HepG2 (cell line): Measurements from ENCODE around the gene NEK8. TPM values are rescaled to one million over a fixed set of nuclear protein-coding genes. Genes with fewer than 3 reads are reported as not detected.

Experiments
- CREB3 ChIP-seq: sonication (generic); formaldehyde crosslinking; IDR thresholded peaks from 2 replicates; pipeline ENCODE4 v1.5.0; 2020; ENCODE audit warnings: missing genetic modification reagents
- DRAP1 ChIP-seq: IDR thresholded peaks from 2 replicates; pipeline ENCODE4 v1.6.1; 2016; ENCODE audit warnings: missing genetic modification reagents, missing compliant biosample characterization
- HCFC1 ChIP-seq: fragments of 150-350 bp; IDR thresholded peaks from 2 replicates; pipeline ENCODE4 v1.6.1; 2014; ENCODE audit warnings: low read depth, low read length
- HNF4G ChIP-seq, 2 experiments: sonication (generic) in 1 of 2; formaldehyde crosslinking in 1 of 2; IDR thresholded peaks; 2 replicates each; pipeline versions ENCODE4 v1.4.0 to v1.6.1; 2011 to 2020; ENCODE audit warnings: borderline replicate concordance in 2 of 2, low read depth in 2 of 2, mild to moderate bottlenecking in 2 of 2, low read length in 1 of 2, missing genetic modification reagents in 1 of 2, moderate library complexity in 1 of 2
- KAT7 ChIP-seq: IDR thresholded peaks from 2 replicates; pipeline ENCODE4 v1.6.1; 2018; ENCODE audit warnings: borderline replicate concordance, missing compliant biosample characterization
- MXD4 ChIP-seq: IDR thresholded peaks from 2 replicates; pipeline ENCODE4 v1.6.1; 2016; ENCODE audit warnings: mild to moderate bottlenecking, missing biosample characterization, missing genetic modification reagents
- NAIF1 ChIP-seq: sonication (generic); formaldehyde crosslinking; IDR thresholded peaks from 2 replicates; pipeline ENCODE4 v1.5.0; 2020; ENCODE audit warnings: mild to moderate bottlenecking, missing genetic modification reagents, borderline replicate concordance
- RCOR2 ChIP-seq: IDR thresholded peaks from 2 replicates; pipeline ENCODE4 v1.6.1; 2016; ENCODE audit warnings: missing biosample characterization, missing genetic modification reagents
- RNF2 ChIP-seq: fragments of 450-650 bp; conservative IDR thresholded peaks from 2 replicates; pipeline ENCODE4 v1.6.1; 2016; ENCODE audit warnings: low read depth
- SIX4 ChIP-seq: sonication (generic); formaldehyde crosslinking; IDR thresholded peaks from 2 replicates; pipeline ENCODE4 v1.4.0; 2020; ENCODE audit warnings: missing genetic modification reagents
- YEATS4 ChIP-seq: sonication (generic); formaldehyde crosslinking; IDR thresholded peaks from 2 replicates; pipeline ENCODE4 v1.4.0; 2020; ENCODE audit warnings: missing genetic modification reagents, borderline replicate concordance
- ZBTB10 ChIP-seq: sonication (generic); formaldehyde crosslinking; IDR thresholded peaks from 2 replicates; pipeline ENCODE4 v1.4.0; 2020; ENCODE audit warnings: missing genetic modification reagents, borderline replicate concordance
- ZNF235 ChIP-seq: sonication (generic); formaldehyde crosslinking; IDR thresholded peaks from 2 replicates; pipeline ENCODE4 v1.8.1; 2023; ENCODE audit warnings: mild to moderate bottlenecking, missing genetic modification reagents, borderline replicate concordance
- ZNF3 ChIP-seq: IDR thresholded peaks from 2 replicates; pipeline ENCODE4 v1.7.0; 2017; ENCODE audit warnings: inconsistent platforms
- ZNF605 ChIP-seq: sonication (generic); formaldehyde crosslinking; IDR thresholded peaks from 2 replicates; pipeline ENCODE4 v1.8.0; 2022; ENCODE audit warnings: mild to moderate bottlenecking, missing genetic modification reagents
- ZNF609 ChIP-seq: sonication (generic); formaldehyde crosslinking; IDR thresholded peaks from 2 replicates; pipeline ENCODE4 v1.4.0; 2020; ENCODE audit warnings: mild to moderate bottlenecking, missing genetic modification reagents, borderline replicate concordance
- ZNF747 ChIP-seq: sonication (generic); formaldehyde crosslinking; IDR thresholded peaks from 2 replicates; pipeline ENCODE4 v1.8.1; 2023; ENCODE audit warnings: missing genetic modification reagents, mild to moderate bottlenecking, borderline replicate concordance
- ZNF777 ChIP-seq: sonication (generic); formaldehyde crosslinking; IDR thresholded peaks from 2 replicates; pipeline ENCODE4 v1.4.0; 2020; ENCODE audit warnings: missing genetic modification reagents
- ZNF841 ChIP-seq: sonication (generic); formaldehyde crosslinking; IDR thresholded peaks from 2 replicates; pipeline ENCODE4 v1.8.1; 2023; ENCODE audit warnings: missing genetic modification reagents, borderline replicate concordance
- ZSCAN29 ChIP-seq: sonication (generic); formaldehyde crosslinking; conservative IDR thresholded peaks from 2 replicates; pipeline ENCODE4 v1.4.0; 2020; ENCODE audit warnings: mild to moderate bottlenecking, missing genetic modification reagents
- polyA plus RNA-seq, 8 experiments: library from polyadenylated mRNA; depleted of rRNA in 3 of 8; stranded (reverse) in 7 of 8; unstranded in 1 of 8; fragments of >200 nt; fragmentation: Illumina TruSeq in 4 of 8; extraction: Trizol in 4 of 8; gene quantifications; 2 replicates each; pipeline versions ENCODE4 v1.2.1 to v1.2.3, GENCODE V29; 2011 to 2016; ENCODE audit warnings: low read depth in 4 of 8, missing spikeins in 1 of 8, mixed read lengths in 1 of 8; ENCODE audit not compliant: insufficient read depth in 1 of 8
- total RNA-seq, 5 experiments: library from RNA; depleted of rRNA; stranded (reverse); fragments of >200 nt; fragmentation: Illumina TruSeq; extraction: Trizol; gene quantifications; 2 replicates each; pipeline ENCODE4 v1.2.3, GENCODE V29; 2016; ENCODE audit warnings: low read depth in 1 of 5

NEK8 gene
- total and polyA plus RNA-seq, 2 of the 13 experiments (the other 11 are each of a cell fraction or from before 2014, with no cell fraction given): 5.8 to 13.5 TPM

GRCh38 chr17:28726627-28727491, 1.7 kb upstream of the NEK8 start (continued):
- peak; percentile 84 for TF ChIP-seq ZNF605 (CRISPR knock-in tag)
- TF ChIP-seq HCFC1: no peak
- TF ChIP-seq RNF2: no peak
- TF ChIP-seq HNF4G (IDR thresholded peaks at IDR 0.05; ENCODE audit: borderline replicate concordance, low read depth, low read length): peak; percentile 14; the same call in 1 of the 2 replicates
- TF ChIP-seq HNF4G (CRISPR knock-in tag; IDR thresholded peaks at IDR 0.05; ENCODE audit: borderline replicate concordance, low read depth): peak; percentile 51; the same call in 1 of the 2 replicates
- TF ChIP-seq ZNF841 (CRISPR knock-in tag): no peak
- no peak for TF ChIP-seq ZBTB10 (CRISPR knock-in tag)
- TF ChIP-seq RCOR2: no peak
- no peak for TF ChIP-seq NAIF1 (CRISPR knock-in tag)
- TF ChIP-seq ZNF747 (CRISPR knock-in tag): no peak
- TF ChIP-seq ZNF777: 0 out of 2 replicates have a peak, but pooled peaks have one; percentile 23
- TF ChIP-seq SIX4 (CRISPR knock-in tag): no peak
- peak; percentile 78 for TF ChIP-seq MXD4
- TF ChIP-seq ZSCAN29 (CRISPR knock-in tag): peak; percentile 91; the same call in 1 of the 2 replicates
- peak; percentile 86 for TF ChIP-seq DRAP1
- no peak for TF ChIP-seq CREB3 (CRISPR knock-in tag)
- TF ChIP-seq ZNF235 (CRISPR knock-in tag): peak; percentile 75; the same call in 1 of the 2 replicates
- no peak for TF ChIP-seq ZNF3 (CRISPR knock-in tag)
- TF ChIP-seq KAT7 (CRISPR knock-in tag): peak; percentile 72; the same call in 1 of the 2 replicates
- peak; percentile 65; the same call in 1 of the 2 replicates for TF ChIP-seq ZNF609 (CRISPR knock-in tag)
- TF ChIP-seq YEATS4 (CRISPR knock-in tag): peak; percentile 57; the same call in 1 of the 2 replicates
